ENCODE measurements around the gene PROS1.
A peak's percentile ranks its signal among the peaks of the same experiment; 100 is the strongest.
"Not testable (repeated sequence)": the region's sequence is repeated elsewhere in the genome, so short reads cannot be mapped to it uniquely, and the experiment has no call there.

PROS1 gene

GRCh38 chr3:93992207-93992606 is 18.5 kb upstream of the PROS1 start:
- Histone ChIP-seq H3K9ac (ENCODE audit: low read length) (no peak overlapping the region), H3K4me3 (ENCODE audit: low read length) (no peak overlapping the region), H3K27me3 (ENCODE audit: control insufficient read depth, insufficient read depth, low read length) (no peaks in the 10 kb centered on the region), H3K36me3 (ENCODE audit: control insufficient read depth, insufficient read depth, low read length) (no peaks in the 10 kb centered on the region), H3K27ac (ENCODE audit: low read depth, low read length) (no peak overlapping the region), H3K4me1 (ENCODE audit: control insufficient read depth, insufficient read depth, low read length) (no peaks in the 10 kb centered on the region)

- Histone ChIP-seq H3K36me3 (ENCODE audit: control insufficient read depth, insufficient read depth, low read length) (no peaks in the 10 kb centered on the region), H3K4me1 (ENCODE audit: control insufficient read depth, insufficient read depth, low read length) (no peaks in the 10 kb centered on the region), H3K27ac (ENCODE audit: low read depth, low read length) (no peak overlapping the region), H3K27me3 (ENCODE audit: control insufficient read depth, insufficient read depth, low read length) (no peaks in the 10 kb centered on the region), H3K4me3 (ENCODE audit: low read length) (no peak overlapping the region), H3K9ac (ENCODE audit: low read length) (no peak overlapping the region)
Observed at GRCh38 chr3:93991631-93992030, 17.9 kb upstream of the PROS1 start.

- Histone ChIP-seq H3K27me3 (ENCODE audit: control insufficient read depth, insufficient read depth, low read length) (no peaks in the 10 kb centered on the region), H3K27ac (ENCODE audit: low read depth, low read length) (no peak overlapping the region), H3K4me1 (ENCODE audit: control insufficient read depth, insufficient read depth, low read length) (no peaks in the 10 kb centered on the region), H3K4me3 (ENCODE audit: low read length) (no peak overlapping the region), H3K36me3 (ENCODE audit: control insufficient read depth, insufficient read depth, low read length) (no peaks in the 10 kb centered on the region), H3K9ac (ENCODE audit: low read length) (no peak overlapping the region)
Observed at GRCh38 chr3:93989241-93989640, 15.5 kb upstream of the PROS1 start.

GRCh38 chr3:93988764-93989163 is 15.1 kb upstream of the PROS1 start:
- no peak overlapping the region for H3K27ac ChIP-seq (ENCODE audit: low read depth, low read length)
- no peaks in the 10 kb centered on the region for H3K4me1 ChIP-seq (ENCODE audit: control insufficient read depth, insufficient read depth, low read length)
- H3K9ac ChIP-seq (ENCODE audit: low read length): no peak overlapping the region
- no peak overlapping the region for H3K4me3 ChIP-seq (ENCODE audit: low read length)
- H3K36me3 ChIP-seq (ENCODE audit: control insufficient read depth, insufficient read depth, low read length): no peaks in the 10 kb centered on the region
- no peaks in the 10 kb centered on the region for H3K27me3 ChIP-seq (ENCODE audit: control insufficient read depth, insufficient read depth, low read length)

GRCh38 chr3:93988283-93988682 is 14.6 kb upstream of the PROS1 start:
- Histone ChIP-seq H3K4me1 (ENCODE audit: control insufficient read depth, insufficient read depth, low read length) (no peaks in the 10 kb centered on the region), H3K36me3 (ENCODE audit: control insufficient read depth, insufficient read depth, low read length) (no peaks in the 10 kb centered on the region), H3K27me3 (ENCODE audit: control insufficient read depth, insufficient read depth, low read length) (no peaks in the 10 kb centered on the region), H3K27ac (ENCODE audit: low read depth, low read length) (no peak overlapping the region), H3K4me3 (ENCODE audit: low read length) (no peak overlapping the region), H3K9ac (ENCODE audit: low read length) (no peak overlapping the region)

DNA sequence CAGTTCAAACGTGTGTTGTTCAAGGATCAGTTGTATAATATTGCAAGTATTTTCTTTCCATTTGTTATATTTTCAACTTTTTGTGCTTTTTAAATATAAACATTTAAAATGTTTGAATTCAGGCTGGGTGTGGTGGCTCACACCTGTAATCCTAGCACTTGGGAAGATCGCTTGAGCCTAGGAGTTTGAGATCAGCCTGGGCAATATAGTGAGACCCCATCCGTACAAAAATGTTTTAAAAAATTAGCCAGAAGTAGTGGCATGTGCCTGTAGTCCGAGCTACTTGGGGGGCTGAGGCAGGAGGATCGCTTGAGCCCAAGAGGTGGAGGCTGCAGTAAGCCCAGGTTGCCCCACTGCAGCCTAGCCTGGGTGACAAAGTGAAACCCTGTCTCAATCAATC is 10.9 kb upstream of the PROS1 start:
- Histone ChIP-seq H3K9ac (ENCODE audit: low read length) (no peak overlapping the region), H3K27me3 (ENCODE audit: control insufficient read depth, insufficient read depth, low read length) (no peaks in the 10 kb centered on the region), H3K4me3 (ENCODE audit: low read length) (no peak overlapping the region), H3K36me3 (ENCODE audit: control insufficient read depth, insufficient read depth, low read length) (no peaks in the 10 kb centered on the region), H3K4me1 (ENCODE audit: control insufficient read depth, insufficient read depth, low read length) (peaks cover 2% of the 10 kb centered on the region), H3K27ac (ENCODE audit: low read depth, low read length) (no peak overlapping the region)

DNA sequence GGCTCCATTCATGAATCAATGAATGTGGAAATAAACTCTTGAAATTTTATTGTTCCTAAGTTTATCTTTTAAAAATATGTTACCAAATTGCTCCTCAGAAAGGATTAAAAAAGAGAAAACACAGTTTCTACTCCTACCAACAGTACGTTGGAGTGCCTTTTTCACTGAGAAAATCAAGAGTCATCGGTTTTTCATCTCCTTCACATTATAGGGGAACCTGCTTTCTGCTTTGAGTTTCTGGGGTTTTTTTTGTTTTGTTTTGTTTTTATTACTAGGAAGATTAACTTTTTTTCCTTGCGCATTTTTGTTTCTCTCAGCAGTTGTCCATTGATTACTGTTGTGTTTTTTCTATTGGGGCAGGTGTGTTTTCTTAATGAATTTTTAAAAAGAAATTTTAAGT is 9.7 kb upstream of the PROS1 start:
- no peak overlapping the region for H3K27ac ChIP-seq (ENCODE audit: low read depth, low read length)
- H3K36me3 ChIP-seq (ENCODE audit: control insufficient read depth, insufficient read depth, low read length): no peaks in the 10 kb centered on the region
- no peaks in the 10 kb centered on the region for H3K27me3 ChIP-seq (ENCODE audit: control insufficient read depth, insufficient read depth, low read length)
- H3K4me1 ChIP-seq (ENCODE audit: control insufficient read depth, insufficient read depth, low read length): peaks cover 2% of the 10 kb centered on the region
- no peak overlapping the region for H3K9ac ChIP-seq (ENCODE audit: low read length)
- H3K4me3 ChIP-seq (ENCODE audit: low read length): no peak overlapping the region

- Histone ChIP-seq H3K9ac (ENCODE audit: low read length) (no peak overlapping the region), H3K27me3 (ENCODE audit: control insufficient read depth, insufficient read depth, low read length) (no peaks in the 10 kb centered on the region), H3K27ac (ENCODE audit: low read depth, low read length) (no peak overlapping the region), H3K36me3 (ENCODE audit: control insufficient read depth, insufficient read depth, low read length) (no peaks in the 10 kb centered on the region), H3K4me3 (ENCODE audit: low read length) (no peak overlapping the region), H3K4me1 (ENCODE audit: control insufficient read depth, insufficient read depth, low read length) (peaks cover 2% of the 10 kb centered on the region)
Observed at GRCh38 chr3:93981649-93982048, 8.0 kb upstream of the PROS1 start.

DNA sequence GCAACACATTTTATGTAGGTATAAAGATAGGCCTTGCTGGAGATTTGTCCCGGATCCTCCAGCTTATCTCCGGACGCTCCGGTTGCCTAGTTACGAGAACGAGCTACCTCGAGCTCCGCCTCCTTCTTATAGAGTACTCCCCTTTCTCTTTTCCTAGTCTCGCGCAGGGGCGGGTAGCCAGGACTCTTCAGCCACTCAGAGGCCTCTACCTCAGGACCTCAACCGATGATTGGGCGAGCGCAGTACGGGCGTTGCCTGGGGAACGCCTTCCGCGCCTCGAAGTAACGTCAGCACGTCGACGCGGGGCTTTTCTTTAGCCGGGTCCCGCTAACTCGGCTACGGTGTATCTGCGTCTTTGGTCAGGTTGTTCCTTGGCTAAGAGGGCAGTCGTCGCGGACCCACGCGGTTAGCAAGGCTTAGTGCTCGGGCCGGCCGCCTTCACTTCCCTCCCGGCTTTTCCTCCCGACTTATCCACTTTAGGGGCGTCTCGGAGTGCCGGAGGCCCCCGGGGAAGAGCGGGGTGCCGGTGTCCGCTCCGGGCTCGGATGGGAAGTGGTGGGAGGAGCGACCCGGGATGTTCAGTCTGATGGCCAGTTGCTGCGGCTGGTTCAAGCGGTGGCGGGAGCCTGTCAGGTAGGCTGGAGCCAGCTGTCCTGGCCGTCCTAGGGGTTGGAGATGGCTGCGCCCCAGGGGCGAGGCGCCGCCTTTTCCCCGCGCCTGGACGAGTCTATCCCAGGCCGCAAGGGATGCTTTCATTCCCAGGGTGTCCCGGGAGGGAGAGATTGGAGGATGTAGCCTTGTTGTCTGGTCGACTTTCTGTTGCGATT is 6.4 kb upstream of the PROS1 start, which contains the start of gene ARL13B:
TSS of gene ARL13B (plus strand) at position 306 of the 827 bp plus-strand sequence. CDS start at position 575, 269 bp downstream.
- Histone ChIP-seq H3K27ac (ENCODE audit: low read depth, low read length) (peak within 1 kb of the TSS; percentile 93), H3K9ac (ENCODE audit: low read length) (peak within 1 kb of the TSS; percentile 90), H3K4me3 (ENCODE audit: low read length) (peak within 1 kb of the TSS; percentile 66), H3K36me3 (ENCODE audit: control insufficient read depth, insufficient read depth, low read length) (no peaks in the 10 kb centered on the region), H3K27me3 (ENCODE audit: control insufficient read depth, insufficient read depth, low read length) (no peaks in the 10 kb centered on the region), H3K4me1 (ENCODE audit: control insufficient read depth, insufficient read depth, low read length) (peaks cover 2% of the 10 kb centered on the region)

DNA sequence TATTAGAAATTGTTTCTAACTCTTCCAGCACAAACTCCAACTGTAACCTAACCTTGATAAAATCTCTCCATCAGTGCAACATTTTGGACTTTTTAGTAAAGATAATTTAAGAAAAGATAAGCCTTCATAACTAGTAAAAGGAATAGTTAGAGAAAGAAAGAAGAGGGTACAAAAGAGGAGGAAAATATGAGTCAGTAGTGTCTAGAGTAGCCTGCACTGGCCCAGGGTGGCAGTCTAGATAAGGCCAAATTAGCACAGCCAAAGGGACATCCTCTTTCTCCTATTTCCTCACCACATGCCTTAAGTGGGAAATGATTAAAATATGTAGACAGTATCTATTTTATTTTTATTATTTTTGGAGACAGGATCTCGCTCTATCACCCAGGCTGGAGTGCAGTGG is 3.7 kb downstream of the PROS1 start:
- no peaks in the 10 kb centered on the region for H3K4me1 ChIP-seq (ENCODE audit: control insufficient read depth, insufficient read depth, low read length)
- no peaks in the 10 kb centered on the region for H3K27me3 ChIP-seq (ENCODE audit: control insufficient read depth, insufficient read depth, low read length)
- no peak overlapping the region for H3K27ac ChIP-seq (ENCODE audit: low read depth, low read length)
- H3K36me3 ChIP-seq (ENCODE audit: control insufficient read depth, insufficient read depth, low read length): no peaks in the 10 kb centered on the region
- H3K4me3 ChIP-seq (ENCODE audit: low read length): no peak overlapping the region
- no peak overlapping the region for H3K9ac ChIP-seq (ENCODE audit: low read length)

- Histone ChIP-seq H3K27ac (ENCODE audit: low read depth, low read length) (no peak overlapping the region), H3K4me3 (ENCODE audit: low read length) (no peak overlapping the region), H3K4me1 (ENCODE audit: control insufficient read depth, insufficient read depth, low read length) (no peaks in the 10 kb centered on the region), H3K27me3 (ENCODE audit: control insufficient read depth, insufficient read depth, low read length) (no peaks in the 10 kb centered on the region), H3K36me3 (ENCODE audit: control insufficient read depth, insufficient read depth, low read length) (no peaks in the 10 kb centered on the region), H3K9ac (ENCODE audit: low read length) (no peak overlapping the region)
Observed at GRCh38 chr3:93969443-93969842, 4.3 kb downstream of the PROS1 start.

DNA sequence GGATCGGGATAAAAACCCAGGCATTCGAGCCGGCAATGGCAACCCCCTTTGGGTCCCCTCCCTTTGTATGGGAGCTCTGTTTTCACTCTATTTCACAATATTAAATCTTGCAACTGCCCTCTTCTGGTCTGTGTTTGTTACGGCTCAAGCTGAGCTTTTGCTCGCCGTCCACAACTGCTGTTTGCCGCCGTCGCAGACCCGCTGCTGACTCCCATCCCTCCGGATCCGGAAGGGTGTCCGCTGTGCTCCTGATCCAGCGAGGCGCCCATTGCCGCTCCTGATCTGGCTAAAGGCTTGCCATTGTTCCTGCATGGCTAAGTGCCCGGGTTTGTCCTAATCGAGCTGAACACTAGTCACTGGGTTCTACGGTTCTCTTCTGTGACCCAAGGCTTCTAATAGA is 8.6 kb downstream of the PROS1 start:
- not testable (repeated sequence) for H3K4me1 ChIP-seq (ENCODE audit: control insufficient read depth, insufficient read depth, low read length); H3K4me3 ChIP-seq (ENCODE audit: low read length); H3K9ac ChIP-seq (ENCODE audit: low read length); H3K36me3 ChIP-seq (ENCODE audit: control insufficient read depth, insufficient read depth, low read length); H3K27ac ChIP-seq (ENCODE audit: low read depth, low read length); H3K27me3 ChIP-seq (ENCODE audit: control insufficient read depth, insufficient read depth, low read length)

GRCh38 chr3:93962798-93963197 is 10.9 kb downstream of the PROS1 start:
- Histone ChIP-seq H3K27ac (ENCODE audit: low read depth, low read length) (no peak overlapping the region), H3K27me3 (ENCODE audit: control insufficient read depth, insufficient read depth, low read length) (no peaks in the 10 kb centered on the region), H3K36me3 (ENCODE audit: control insufficient read depth, insufficient read depth, low read length) (no peaks in the 10 kb centered on the region), H3K9ac (ENCODE audit: low read length) (no peak overlapping the region), H3K4me1 (ENCODE audit: control insufficient read depth, insufficient read depth, low read length) (no peaks in the 10 kb centered on the region), H3K4me3 (ENCODE audit: low read length) (no peak overlapping the region)
